ENCODE measurements around the gene GOLIM4.

The GOLIM4 gene

DNA sequence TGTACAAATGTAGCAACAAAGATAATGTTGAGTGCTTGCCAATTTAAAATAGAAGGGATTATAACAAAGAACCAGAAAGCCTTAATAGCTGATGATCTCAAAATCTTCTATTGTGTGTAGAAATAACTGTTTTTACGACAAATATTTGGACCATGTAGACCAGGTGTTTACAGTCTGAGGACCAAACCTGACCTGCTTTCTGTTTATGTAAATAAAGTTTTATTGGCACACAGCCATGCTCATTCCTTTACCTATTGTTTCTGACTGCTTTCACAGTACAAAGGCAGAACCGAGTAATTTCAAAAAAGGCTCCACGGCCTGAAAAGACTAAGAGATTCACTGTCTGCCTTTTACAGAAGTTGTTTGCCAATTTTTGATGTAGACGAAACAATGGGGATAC, 91.8 kb downstream of the GOLIM4 start:
- DNase-seq (ENCODE audit: low read depth in 2 of 2): no peak
- TF ChIP-seq, protein P1, sequence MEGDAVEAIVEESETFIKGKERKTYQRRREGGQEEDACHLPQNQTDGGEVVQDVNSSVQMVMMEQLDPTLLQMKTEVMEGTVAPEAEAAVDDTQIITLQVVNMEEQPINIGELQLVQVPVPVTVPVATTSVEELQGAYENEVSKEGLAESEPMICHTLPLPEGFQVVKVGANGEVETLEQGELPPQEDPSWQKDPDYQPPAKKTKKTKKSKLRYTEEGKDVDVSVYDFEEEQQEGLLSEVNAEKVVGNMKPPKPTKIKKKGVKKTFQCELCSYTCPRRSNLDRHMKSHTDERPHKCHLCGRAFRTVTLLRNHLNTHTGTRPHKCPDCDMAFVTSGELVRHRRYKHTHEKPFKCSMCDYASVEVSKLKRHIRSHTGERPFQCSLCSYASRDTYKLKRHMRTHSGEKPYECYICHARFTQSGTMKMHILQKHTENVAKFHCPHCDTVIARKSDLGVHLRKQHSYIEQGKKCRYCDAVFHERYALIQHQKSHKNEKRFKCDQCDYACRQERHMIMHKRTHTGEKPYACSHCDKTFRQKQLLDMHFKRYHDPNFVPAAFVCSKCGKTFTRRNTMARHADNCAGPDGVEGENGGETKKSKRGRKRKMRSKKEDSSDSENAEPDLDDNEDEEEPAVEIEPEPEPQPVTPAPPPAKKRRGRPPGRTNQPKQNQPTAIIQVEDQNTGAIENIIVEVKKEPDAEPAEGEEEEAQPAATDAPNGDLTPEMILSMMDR (IDR thresholded peaks at IDR 0.05; ENCODE audit: low read depth, low read length): no peak
- no peak overlapping the region for H3K4me3 ChIP-seq (replicated peaks in 1 of 2; ENCODE audit: low read depth in 2 of 2, low read length in 2 of 2)

DNA sequence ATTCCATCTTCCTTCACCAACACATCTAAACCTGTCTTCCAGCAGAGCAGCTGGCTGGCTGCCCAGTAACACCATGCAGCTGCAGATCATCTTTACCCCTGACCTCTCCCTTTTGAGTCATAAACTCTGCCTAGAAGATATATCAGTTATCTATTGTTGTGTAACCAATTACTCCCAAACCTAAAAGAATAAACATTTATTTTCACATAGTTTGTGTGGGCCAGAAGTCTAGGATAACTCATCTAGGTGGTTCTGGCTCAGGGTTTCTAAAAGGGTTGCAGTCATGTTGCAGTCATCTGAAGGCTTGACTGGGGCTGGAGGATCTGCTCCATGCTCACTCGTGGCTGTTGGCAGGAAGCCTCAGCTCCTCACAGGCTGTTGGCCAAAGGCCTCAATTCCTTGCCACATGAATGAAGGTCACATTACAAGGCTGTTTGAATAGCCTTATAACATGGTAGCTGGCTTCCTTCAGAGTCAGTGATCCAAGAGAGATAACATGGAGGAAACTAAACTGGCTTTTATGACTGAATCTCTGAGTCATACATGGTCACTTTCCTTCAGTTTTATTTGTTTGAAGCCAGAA, 92.8 kb downstream of the GOLIM4 start:
- no peak overlapping the region for H3K4me3 ChIP-seq (replicated peaks in 1 of 2; ENCODE audit: low read depth in 2 of 2, low read length in 2 of 2)
- peak; percentile 54 to 77 for DNase-seq (ENCODE audit: low read depth in 2 of 2)
- TF ChIP-seq, protein P1 (IDR thresholded peaks at IDR 0.05; ENCODE audit: low read depth, low read length): no peak

DNA sequence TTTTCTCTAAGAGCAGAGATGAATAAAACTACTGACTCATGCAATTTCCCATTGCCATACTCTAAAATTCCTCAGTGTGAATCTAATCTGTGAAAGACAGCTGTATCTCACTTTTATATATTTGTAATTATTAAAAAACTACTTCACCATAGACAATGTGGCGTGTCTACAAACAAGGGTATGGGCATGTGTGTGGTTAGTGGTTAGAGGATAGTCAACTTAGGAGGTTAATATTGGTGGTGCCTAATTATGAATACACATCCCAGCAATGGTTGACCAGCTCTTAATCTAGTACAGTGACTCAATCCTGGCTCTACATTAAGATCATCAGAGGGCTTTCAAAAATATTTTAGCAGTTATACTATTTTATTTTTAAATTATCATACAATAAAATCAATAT, 94.5 kb downstream of the GOLIM4 start:
- H3K4me3 ChIP-seq (replicated peaks in 1 of 2; ENCODE audit: low read depth in 2 of 2, low read length in 2 of 2): no peak overlapping the region
- TF ChIP-seq, protein P1 (IDR thresholded peaks at IDR 0.05; ENCODE audit: low read depth, low read length): no peak
- DNase-seq (ENCODE audit: low read depth in 2 of 2): no peak

DNA sequence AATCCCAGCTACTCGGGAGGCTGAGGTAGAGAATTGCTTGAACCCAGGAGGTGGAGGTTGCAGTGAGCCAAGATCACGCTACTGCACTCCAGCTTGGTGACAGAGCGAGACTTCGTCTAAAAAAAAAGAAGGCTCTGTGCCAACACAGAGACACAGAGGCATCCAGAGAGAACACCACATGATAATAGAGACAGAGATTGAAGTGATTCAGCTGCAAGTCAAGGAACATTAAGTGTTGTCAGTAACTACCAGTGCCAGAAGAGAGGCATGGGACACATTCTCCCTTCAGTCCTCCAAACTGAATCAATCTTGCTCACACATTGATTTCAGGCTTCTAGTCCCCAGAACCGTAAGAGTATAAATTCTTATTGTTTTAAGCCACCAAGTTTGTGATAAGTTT, 97.5 kb downstream of the GOLIM4 start:
- no peak for DNase-seq (ENCODE audit: low read depth in 2 of 2)
- no peak overlapping the region for H3K4me3 ChIP-seq (replicated peaks in 1 of 2; ENCODE audit: low read depth in 2 of 2, low read length in 2 of 2)
- TF ChIP-seq, protein P1 (IDR thresholded peaks at IDR 0.05; ENCODE audit: low read depth, low read length): no peak

DNA sequence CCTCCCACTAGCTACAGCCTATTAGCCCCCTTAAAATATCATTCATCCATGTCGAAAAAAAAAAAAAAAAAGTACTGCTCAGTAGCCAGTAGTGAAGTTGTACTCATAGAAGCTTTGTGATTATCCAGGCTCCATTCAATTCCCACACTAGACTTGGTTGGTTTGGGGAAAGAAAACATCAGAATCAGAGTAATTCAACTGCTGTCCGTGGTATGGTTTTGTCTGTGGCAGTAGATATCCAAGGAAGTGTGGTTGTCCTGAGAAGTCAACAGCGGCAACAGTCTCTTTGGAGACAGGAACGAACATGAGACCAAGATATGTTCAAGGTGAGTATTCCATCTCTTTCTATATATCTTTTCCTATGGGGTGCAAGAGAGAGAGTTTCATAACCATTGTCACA, 99.2 kb downstream of the GOLIM4 start:
- TF ChIP-seq, protein P1 (IDR thresholded peaks at IDR 0.05; ENCODE audit: low read depth, low read length): no peak

DNA sequence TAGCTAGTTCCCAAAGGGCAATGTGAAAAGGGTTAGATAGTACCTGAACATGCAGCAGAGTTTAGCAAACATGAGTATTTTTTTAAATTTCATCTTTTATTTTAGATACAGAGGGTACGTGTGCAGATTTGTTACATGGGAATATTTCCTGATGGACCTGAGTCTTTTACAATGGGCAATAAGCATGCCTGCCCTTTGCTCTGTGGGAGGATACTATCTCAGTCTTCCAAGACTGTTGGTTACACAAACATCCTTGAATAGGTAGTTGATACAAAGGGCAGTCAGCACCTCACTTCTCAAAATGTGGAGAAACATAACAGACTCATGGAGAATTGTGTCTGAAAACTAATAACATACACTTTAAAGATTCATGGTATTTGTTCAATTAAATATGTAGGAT, 103.3 kb downstream of the GOLIM4 start:
- no peak for DNase-seq (ENCODE audit: low read depth in 2 of 2)
- H3K4me3 ChIP-seq (replicated peaks in 1 of 2; ENCODE audit: low read depth in 2 of 2, low read length in 2 of 2): no peak overlapping the region
- TF ChIP-seq, protein P1 (IDR thresholded peaks at IDR 0.05; ENCODE audit: low read depth, low read length): no peak

More for the DNA sequence above, 99.2 kb downstream of the GOLIM4 start:
- H3K4me3 ChIP-seq (replicated peaks in 1 of 2; ENCODE audit: low read depth in 2 of 2, low read length in 2 of 2): no peak overlapping the region
- DNase-seq (ENCODE audit: low read depth in 2 of 2): no peak

DNA sequence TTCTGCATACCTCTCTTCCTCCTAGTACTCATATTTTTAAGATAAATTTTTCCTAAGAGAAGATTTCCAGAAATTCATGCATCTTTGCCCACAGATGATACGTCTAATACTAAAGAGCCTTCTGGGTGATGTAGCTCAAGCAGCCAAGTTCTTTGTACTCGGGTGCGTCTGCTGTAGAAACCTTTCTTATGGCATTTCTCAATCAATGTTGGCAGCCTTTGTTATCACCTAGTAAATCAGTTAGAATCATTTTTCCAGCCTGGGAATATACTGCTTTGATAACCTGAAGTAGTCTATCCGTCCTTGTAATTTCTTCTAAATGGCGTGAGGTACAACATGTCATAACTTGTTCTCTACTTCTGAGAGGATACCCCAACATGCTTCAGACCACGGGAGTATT, 104.5 kb downstream of the GOLIM4 start:
- no peak for DNase-seq (ENCODE audit: low read depth in 2 of 2)
- TF ChIP-seq, protein P1 (IDR thresholded peaks at IDR 0.05; ENCODE audit: low read depth, low read length): no peak
- H3K4me3 ChIP-seq (replicated peaks in 1 of 2; ENCODE audit: low read depth in 2 of 2, low read length in 2 of 2): no peak overlapping the region
